NCI-H187 treated with DMSO at 0.1 percent for 48 hours (cell line): ENCODE measurements around the gene CXXC4.

Experiments used
- DNase-seq: peaks from one replicate; lab custom pipeline; 2025; lab: John Stamatoyannopoulos, UW

The CXXC4 gene

DNA sequence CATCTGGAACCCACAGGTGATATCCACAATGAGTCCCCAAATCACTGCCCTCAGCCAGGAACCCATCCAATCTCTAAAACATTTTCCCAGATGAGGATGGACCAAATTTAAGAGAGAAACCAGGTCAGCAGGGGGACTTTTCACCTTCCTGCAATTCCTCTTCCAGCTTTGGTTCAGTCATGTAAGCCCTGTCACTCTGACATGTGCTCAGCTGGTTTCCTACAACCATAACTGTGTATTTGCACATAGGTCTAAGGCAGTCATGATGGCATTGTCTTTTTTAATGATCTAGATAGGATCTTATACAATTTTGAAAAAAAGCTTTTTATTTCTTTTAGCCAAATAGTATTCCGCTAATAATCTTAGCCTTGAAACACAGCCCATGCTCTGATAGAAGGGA, 6.5 kb downstream of the CXXC4 start:
- DNase-seq = no peak

DNA sequence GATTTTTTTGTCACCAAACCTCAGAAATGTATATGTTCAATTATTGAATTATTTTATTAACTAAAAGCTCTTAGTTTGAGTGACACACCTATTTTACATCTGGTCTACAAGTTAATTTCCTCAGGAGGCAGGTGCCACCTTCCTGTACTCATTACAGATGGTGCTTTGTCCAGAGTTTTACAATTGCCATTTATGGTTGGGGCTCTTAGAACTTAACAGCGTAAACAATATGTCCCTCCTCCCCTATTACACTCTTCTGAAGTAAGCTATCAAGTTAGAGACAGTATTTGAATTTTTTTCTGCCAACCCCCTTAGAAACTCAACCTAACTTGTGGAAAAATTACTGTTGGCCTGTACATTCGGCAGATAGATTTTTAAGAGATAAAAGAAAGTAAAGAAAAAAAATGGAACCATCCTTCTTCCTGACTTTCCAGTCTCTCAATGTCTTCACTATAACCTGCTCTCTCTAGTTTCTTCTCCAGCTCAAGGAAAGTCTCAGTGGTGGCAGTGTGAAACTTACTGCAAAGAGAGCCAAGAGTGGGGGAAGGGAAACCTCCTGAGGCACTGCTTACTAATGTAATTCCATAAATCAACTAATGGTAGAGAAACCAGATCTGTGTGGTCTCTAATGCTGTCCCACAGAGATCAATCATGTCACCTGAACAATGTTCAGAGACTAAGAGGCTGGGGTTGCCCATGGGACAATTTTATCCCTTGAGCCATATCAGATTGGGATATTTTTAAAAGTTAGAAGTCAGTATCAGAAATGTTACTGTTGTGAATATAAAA, 7.8 kb downstream of the CXXC4 start:
- DNase-seq = no peak

DNA sequence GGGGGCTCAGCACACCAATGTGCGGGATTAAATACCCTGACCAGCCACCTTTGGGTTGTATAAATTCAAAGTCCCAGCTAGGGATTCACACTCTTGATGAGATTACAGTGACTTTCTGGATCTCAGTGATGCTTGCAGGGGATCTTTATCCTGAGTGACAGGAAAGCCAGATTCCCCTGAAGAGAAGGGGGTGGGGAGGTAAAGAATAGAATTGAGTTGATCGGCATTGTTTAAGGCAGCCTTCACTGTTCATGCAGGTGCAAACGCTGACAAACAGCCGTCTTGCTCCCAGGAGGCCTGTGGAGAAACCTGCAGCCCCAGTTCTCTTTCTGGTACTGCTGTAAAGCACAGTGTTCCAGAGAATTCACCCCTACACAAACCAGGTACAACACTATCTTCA, 19.0 kb downstream of the CXXC4 start:
- DNase-seq = no peak

DNA sequence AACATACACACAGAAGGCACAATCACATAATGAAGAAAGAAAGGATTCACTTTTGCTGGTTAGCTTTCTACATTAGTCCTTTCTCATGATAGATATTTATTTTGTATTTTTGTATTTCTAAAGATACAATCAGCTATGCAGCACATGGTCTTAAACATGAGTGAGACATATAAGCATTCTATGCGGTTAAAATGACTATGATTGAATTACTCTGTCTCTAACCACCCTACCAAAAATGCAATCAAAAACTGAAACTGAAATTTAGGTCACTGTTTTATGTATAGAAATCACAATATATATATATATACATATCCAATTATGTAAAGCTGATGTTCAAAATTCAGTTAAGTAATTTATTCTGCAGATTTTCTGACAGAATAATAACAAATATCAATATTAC, 21.9 kb downstream of the CXXC4 start:
- no peak for DNase-seq

DNA sequence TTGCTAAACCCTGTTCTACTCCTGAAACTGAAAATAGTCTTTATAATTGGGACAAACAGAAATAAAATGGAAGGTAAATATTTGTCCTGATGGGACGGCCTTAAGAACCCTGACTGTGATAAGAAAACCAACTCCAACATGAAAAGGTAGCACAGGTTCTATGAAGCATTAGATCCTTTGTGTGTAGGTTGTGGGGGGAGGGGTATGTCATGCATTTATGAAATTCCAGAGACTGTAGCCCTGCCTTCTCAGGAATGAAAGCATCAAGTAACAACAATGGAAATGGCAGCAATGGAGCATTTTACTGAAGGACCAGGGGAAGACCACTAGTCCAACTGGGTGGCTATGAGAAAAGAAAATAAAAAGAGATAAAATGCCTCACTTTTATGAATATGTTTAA, 23.9 kb downstream of the CXXC4 start:
- DNase-seq = no peak

DNA sequence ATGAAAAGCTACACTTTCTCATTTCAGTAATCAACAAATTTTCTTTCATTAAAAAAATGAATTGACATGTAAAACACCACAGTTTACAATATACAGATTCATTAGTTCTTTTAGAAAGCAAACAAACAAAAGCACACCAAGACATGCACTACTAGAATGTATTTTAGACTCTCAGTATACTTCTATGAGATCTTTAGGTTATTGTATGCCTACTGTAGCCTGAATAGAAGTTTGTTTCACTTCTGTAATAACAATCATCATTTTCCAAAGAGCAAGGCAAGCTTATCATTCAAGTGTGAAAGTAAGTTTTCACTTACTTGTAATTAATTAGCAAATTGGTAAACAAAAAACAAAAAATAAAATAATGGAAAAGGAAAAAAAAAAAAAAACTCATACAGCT, 24.9 kb downstream of the CXXC4 start:
- no peak for DNase-seq

DNA sequence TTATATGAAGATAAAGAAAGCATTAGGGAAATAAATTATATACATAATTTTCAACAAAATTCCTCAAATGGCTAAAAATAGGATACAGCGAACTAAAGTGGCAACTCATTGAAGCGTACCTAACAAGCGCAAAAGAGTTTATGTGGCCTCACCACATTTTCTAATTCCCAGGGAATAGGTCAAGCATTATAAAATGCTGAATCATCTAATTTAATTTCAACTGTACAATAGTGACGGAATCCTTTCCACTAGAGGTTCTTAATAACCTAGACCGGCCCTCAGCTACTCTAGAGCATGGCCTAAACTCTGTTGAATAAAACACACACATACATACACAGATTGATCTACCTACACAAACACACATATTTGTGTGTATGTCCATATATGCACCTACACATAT, 29.1 kb downstream of the CXXC4 start:
- DNase-seq = no peak

DNA sequence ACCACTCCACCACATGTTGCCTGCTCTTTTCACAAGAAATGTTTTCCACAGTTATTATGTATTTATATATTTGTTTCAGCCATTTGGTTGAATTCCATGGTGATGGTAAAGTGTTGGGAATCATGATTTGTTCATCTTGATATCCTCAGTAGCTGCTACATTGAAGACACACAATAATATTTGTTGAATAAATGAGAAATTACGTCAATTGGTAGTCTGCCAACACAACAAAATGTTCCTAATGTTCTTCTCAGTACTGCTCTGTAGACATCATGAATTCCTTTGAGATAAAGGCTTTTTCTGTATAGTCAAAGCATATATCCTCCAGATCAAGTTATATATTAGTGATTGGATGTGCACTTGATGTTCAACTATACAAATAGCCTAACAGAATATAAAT, 29.5 kb downstream of the CXXC4 start:
- no peak for DNase-seq

DNA sequence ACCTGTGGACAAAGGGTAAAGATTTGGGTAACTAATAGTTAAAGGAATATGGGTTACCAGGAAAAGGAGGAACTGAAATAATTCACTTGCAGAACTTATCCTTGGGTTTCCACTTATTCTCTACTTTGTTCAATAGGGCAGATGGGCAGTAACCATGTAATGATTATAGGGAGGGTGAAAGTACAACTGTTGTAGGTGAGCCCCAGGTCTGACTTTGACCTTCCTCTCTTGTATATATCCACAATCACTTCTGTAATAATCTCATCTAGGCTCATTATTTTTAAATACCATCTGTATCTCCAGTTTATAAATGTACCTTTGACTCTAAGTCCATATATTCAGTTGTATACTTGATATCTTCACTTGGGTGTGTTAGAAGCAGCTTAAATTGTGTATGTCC, 32.1 kb downstream of the CXXC4 start:
- DNase-seq = no peak

DNA sequence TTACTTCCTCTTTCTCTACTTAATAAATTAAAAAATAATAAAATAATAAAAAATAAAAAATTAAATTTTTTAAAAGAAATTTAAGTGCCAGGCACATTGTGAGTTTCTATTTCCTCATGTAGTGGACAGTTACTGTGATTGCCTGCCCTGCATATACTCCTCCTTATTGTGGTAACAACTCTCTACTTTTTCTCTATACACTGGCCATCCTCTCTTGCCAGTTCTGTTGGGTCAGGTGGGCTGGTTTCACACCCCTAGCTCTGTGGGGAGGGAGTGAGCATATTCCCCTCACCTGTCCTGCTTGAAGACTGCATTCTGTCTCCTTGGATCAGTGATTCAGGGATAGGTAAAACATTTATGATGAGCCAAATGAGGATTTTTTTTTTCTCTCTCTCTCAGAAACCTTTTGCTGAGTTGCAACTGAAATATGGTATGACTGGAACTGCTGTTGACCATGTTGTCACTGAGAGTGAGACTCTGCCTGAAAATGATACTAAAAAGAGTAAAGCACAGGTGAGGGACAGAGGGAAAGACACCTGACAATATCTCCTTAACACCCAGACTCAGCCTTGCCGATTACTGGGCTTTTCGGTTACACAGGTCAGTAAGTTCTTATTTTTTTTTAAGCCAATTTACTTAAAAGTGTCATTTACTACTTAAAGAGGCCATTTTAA, 37.2 kb downstream of the CXXC4 start:
- no peak for DNase-seq

DNA sequence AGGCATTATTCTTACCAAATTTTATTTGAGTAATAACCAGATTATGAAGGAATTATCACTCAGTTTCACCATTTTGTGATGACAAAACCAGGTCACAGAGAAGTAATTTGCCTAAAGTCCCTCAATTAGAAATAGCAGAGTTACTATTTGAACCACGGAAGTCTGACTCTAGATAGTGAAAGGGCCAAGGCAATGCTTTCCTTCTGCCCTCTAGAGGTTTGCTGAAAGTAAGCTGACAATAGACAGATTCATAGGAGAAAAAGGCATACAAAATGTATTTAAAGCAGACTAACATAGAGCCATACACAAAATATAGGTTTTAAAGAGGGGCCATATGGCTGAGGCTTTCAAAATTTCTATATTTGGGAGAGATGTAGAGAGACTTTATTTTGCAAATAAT, 43.1 kb downstream of the CXXC4 start:
- DNase-seq = no peak

DNA sequence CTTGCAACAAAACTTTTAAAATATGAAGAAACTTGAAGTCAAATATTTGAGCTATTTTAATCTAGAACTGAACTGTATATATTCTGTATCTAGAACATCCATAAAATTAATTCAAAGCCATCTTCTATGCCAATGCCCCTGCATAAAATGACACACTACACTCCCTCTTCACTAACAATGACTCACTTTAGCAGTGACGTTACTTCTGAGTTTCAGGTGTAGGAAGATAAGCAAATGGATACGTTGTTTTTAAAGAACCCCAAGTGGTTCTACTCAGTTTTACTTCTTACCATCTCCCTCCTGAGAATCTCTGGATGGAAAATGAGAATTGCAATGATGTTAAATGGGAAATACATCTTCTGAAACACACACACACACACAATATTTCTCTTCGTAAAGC, 45.2 kb downstream of the CXXC4 start:
- DNase-seq = no peak

DNA sequence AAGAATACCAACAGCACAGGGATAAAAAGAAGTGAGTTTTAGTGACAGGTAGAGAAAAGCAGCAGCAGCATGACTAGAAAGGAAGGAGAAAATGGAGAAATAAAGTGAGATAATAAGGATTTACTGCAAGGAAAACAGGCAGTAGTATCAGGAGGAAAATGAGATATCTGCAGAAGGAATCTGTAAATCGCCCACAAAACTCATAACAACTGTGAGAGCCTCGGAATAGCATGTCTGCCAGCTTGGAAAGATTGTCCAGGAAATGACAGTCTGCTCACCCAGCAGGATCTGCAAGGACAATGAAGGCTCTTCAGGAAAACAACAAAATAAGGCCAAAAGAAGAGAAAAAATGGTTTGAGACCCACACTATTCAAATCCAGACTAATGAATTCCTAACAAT, 47.4 kb downstream of the CXXC4 start:
- DNase-seq = no peak

DNA sequence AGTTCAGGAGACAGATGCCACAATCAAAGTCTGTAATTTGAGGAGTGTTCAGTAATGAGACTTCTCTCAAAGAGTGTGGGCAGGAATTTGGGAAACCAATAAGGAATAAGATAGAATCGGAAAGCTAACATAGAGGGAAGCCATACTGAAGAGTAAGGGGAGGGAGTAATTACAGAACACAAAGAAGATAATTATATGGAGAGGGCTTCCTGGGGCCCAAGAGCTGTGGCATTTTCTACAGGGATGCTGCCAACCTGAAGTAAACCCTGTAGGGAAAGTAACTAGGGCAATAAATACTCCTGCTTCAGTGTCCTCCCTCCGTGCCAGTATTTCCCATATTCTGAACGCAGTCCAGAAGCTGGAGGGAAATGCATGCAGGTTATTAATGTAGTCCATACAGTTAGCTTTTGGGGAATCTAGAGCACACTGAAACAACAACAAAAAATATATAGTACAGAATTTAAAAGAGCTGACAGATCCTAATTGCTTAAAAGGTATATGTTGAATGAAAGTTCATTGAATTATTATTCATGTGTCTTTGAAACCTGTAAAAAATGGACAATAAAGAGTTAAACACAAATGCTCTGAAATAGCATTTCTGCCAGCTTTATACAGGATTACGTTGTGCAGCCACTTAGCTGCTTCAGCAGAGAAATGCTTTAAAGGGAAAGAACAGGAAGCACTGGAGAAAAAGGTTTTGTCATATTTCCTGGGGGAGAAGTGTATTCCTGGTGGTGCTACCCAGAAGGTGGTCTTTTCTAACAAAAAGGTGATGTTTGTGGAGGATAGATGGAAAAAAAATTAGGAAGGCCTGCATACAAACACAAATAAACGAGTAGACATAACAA, 48.0 kb downstream of the CXXC4 start:
- no peak for DNase-seq

DNA sequence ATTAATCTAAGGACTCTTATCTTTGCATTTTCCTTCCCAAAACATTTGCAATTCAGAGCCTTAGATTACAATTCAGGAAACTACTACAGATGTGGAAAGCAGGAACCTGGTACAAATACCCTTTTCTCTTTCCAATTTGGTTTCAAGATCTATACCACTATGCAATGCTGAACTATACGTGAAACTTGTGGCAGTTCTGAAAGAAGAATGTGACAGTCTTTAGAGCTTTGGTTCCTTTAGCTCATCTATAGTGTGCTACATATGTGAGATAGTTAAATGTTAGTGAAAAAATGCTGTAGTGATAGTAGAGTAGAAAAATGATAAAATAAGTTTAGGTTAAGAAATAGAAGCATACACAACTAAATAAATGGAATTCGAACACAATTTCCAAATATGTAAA, 50.0 kb downstream of the CXXC4 start:
- DNase-seq = no peak

DNA sequence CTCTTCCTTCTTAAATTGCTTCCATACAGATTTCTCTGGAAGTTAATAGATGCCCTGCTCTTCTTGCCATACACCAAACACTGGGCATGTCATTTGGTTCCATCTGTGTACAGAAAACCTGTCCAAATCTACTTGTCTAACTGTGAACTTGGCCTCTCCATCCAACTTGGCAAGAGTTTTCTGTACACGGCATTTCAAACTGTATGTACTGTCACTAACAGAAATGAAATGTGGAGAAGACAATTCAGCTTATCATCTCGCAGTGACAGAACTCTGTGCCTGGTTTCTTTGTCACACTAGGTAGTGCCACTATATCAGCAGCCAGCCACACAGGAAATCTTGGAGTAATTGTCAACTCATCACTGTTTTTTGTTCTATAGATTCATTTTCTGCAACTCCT, 58.2 kb downstream of the CXXC4 start:
- DNase-seq = no peak

DNA sequence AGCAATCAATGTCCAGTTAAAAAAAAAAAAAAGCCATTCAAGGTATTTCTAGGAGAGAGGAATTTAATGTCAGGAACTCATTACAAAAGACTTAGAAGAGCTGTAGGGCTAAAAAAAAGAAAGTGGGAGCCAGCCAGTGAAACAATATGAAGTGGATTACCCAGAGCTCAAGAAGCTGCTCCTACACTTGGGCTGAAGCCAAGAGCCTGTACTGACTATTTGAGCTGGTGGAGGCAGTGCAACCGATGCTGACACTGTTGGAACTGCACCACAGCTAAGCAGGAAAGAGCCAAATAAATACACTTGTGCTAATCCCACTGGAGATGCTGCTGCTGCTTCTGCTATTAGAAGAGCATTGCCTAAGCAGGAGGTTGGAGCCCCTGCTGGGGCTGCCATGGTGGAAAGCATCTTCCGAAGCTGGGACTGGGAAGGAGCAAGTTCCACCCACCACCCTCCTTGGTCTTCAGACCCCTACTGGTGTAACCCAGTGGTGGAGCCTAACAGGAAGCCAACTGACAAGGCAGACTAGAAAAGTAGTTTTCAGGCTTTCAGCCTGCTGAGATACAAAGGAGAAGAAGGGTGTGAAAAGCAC, 65.4 kb downstream of the CXXC4 start:
- no peak for DNase-seq

DNA sequence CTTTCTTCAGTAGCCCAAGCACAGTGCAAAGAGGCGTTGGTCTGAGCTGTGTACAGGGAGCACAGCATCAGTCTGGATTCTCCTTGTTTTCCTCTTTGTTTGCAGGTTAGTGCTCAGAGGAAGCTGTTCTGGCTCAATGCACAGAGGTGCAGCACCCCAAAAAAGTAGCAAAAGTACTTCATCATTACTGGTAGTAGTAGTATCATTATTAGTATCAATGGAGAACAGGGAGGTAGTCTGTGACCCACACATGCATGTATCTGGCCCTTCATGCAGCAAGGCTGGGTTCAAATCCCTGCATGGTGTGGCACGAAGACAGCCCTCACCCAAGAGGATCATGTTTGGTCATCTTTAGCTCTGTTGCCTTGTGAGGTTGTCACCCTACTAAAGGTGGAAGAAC, 68.7 kb downstream of the CXXC4 start:
- no peak for DNase-seq

DNA sequence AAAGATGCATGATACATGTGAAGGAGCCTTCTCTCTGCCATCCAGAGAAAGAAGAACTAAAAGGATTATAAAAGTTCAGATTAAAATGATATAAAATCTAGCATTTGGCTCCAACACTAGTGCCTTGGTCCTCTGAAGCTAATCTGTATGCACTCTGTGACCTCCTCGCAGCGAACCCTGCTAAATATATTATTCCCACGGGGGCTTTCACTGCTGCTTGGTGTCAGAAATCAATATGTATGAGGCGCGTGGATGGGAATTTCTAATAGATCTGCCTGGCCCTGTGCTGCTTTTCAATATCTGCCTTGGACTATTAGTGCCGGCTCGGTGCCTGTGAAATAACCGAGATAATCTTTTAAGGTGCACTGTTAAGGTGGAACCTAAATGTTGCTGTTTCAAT, 69.7 kb downstream of the CXXC4 start:
- no peak for DNase-seq

DNA sequence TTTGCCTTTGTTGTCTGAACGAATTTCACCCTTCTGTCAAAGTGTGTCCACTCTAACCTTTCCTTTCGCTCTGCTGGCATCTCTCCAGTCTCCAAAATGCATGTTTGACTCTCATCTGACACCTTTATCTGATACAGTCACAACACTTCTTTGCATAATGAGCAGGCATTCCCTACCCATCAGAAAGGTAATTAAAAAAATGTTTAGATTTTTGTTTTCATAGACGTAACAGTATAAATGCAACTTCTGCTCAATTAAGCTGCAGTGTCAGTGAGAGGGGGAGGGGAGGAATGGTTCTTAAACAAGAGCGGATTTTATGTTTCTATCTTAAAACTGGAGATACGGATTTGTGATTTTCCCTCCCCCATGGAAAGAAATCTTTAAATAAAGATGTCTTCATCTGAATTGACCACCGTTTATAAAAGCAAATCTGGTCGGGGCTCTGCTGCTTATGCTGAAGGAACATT, 70.2 kb downstream of the CXXC4 start:
- no peak for DNase-seq

DNA sequence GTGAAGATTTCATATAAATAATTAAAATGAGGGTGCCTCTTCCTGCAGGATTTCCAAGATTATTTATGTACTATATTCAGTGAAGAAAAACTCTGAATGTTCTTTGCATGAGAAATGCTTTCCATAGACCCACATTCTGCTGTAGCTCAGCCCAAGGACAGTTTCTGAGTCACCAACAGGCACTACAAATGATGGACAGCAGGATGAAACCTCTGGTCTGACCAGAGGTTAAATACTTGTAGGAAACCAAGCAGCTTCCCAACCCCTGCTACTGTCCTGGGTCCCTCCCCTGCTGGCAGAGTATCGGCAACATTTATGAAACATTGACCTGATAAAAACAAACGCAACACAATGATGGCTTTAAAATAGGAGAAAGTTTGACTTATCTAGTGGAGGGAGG, 73.1 kb downstream of the CXXC4 start:
- DNase-seq = no peak

DNA sequence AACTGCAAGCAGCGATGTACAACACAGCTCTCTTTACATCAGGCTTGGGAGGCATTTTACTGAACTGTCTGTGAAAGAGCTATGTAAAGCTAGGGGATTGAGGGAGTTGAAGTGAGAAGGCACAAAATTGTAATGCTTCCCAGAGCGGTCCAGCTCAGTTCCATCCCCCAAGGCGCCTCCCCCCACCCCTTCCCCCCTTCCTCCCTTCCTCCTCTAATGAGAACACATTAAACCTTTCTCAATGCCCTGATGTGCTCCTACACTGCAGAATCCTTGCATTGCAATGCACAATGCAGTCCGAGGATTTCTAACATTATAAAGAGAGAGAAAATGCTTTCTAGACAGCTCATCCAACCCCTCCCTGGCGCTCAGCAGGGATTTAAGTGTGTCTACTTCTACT, 73.9 kb downstream of the CXXC4 start:
- no peak for DNase-seq
